HEK293T (cell line): ENCODE results near the gene FMO1.

Experiments
- L3MBTL2 ChIP-seq: fragments of 450-650 bp; conservative IDR thresholded peaks from 2 replicates; pipeline ENCODE4 v1.6.1; 2016; ENCODE audit warnings: mild to moderate bottlenecking
- PKNOX1 ChIP-seq: fragments of 450-650 bp; IDR thresholded peaks from 2 replicates; pipeline ENCODE4 v1.6.1; 2016
- SP1 ChIP-seq: fragments of 450-650 bp; IDR thresholded peaks from 2 replicates; pipeline ENCODE4 v1.6.1; 2017
- SUZ12 ChIP-seq: fragments of 450-650 bp; IDR thresholded peaks from 2 replicates; pipeline ENCODE4 v1.6.1; 2016; ENCODE audit warnings: mild to moderate bottlenecking
- TARDBP ChIP-seq: fragments of 450-650 bp; IDR thresholded peaks from 2 replicates; pipeline ENCODE4 v1.6.1; 2016

- no peak for TF ChIP-seq TARDBP
- TF ChIP-seq L3MBTL2: no peak
- TF ChIP-seq SUZ12: no peak
- no peak for TF ChIP-seq SP1
- TF ChIP-seq PKNOX1: no peak
Observed at GRCh38 chr1:171256940-171257606, 8.8 kb downstream of the FMO1 start.
